ENCODE measurements around the gene TAPT1.
"Not testable (repeated sequence)": the region's sequence is repeated elsewhere in the genome, so short reads cannot be mapped to it uniquely, and the experiment has no call there.

TAPT1 gene

GRCh38 chr4:16169490-16169889 is 56.8 kb downstream of the TAPT1 start:
- no peak for DNase-seq (ENCODE audit: low read depth)

DNA sequence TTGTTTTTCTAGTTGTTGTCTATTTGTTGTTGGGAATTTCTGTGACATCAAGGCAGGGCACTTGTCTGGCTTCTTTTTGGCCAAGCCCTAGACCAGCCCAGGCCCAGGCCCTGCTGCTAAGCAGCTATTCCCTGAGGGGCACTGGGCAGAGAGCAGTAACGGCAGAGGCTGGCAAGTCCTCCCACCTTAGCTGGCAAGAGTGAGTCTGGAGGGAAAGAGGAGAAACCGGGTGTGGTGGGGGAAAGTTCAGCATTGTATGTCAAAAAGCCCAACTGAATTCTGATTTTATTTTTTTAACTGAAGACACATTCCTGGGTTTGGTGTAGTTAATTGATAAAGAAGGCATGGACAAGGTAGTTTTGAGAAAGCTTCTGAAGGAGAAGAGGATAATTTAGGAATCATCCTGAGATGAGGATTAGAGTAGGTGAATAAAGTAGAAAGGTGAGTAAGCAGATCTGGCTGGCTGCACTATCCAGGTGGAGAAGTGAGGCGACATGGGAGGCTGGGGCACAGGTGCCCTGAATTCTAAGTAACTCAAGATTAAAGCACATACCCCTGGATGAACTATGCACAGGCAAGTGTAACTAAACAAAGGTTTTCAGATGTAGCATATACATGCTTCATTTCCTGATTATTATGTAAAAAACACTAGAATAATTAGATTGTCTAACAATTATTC is 57.4 kb downstream of the TAPT1 start:
- DNase-seq (ENCODE audit: low read depth) = no peak

DNA sequence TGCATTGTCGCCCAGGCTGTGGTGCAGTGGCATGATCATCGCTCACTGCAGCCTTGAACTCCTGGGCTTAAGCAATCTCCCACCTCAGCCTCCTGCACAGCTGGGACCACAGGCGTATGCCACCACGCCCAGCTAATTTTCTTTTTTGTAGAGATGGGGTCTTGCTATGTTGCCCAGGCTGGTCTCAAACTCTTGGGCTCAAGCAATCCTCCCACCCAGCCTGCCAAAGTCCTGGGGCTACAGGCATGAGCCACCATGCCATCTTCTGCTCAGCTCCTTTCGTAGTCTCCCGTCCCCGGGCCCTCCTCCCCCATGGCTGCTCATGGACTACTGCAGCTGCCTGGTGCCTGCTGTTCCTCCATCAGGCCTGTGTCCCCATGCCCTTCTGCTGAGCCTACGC is 58.1 kb downstream of the TAPT1 start:
- DNase-seq (ENCODE audit: low read depth) = no peak

GRCh38 chr4:16165931-16166330 is 60.3 kb downstream of the TAPT1 start:
- no peak for DNase-seq (ENCODE audit: low read depth)

- no peak for DNase-seq (ENCODE audit: low read depth)
These were observed 63.4 kb downstream of the TAPT1 start for GRCh38 chr4:16162891-16163290.

DNA sequence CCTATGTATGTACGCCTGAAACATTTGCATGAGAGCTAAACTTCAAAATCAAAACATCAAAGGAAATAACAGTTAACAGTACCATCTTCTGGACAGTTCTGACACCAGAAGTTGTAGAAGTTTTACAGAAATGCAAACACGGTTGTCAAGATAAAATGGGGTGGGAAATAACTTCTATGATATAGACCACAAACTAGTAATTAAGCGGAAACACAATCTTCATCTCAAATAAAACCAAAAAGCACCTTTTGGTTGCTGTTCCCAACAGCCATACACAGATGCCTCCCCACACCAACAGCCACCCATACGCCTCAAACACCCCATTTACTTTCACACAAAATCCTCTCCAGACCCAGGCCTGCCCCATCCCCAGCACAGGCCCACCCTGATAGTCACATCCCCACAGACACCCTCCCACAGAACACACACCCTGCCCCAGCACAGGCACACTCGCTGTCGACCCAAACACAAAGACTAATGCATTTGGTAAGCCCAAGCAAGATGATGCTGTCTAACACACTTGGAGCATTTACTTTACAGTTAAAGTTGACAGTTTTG is 64.3 kb downstream of the TAPT1 start:
- DNase-seq (ENCODE audit: low read depth) = no peak

GRCh38 chr4:16160457-16160856 is 65.8 kb downstream of the TAPT1 start:
- DNase-seq (ENCODE audit: low read depth) = no peak

DNA sequence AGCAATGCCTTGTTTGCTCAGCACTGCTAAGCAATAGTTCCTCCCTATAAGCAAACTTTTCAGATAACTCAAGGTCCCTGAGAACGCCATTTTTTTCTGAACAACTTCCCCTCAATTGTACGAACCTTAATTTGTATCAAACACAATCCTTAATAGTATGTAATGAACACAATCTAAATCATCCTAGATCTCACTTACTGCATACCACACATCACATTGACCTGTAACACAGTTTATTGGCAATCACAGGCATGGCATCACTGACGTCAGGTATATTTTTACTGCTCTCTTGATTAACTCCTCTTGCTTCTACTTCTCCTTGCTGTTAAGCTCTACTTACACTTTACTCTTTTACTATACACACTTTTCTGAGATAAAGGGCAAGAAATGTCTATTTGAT is 67.0 kb downstream of the TAPT1 start:
- no peak for DNase-seq (ENCODE audit: low read depth)

DNA sequence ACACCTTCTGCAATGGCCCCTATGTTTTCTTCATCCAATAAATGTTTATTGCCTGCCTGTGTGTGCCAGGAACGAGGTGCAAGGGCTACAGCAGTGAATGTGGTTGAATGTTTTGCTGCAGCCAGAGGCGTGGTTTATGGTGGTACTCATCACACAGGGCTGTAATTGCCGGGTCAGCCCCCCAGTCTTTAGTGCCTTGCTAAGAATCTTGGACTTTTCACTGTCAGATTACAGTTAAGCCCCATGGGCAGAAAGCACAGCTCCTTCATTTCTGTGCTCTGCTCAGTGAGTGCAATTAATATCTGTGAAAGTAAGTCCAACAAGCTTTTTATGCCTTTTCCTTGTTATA is 67.8 kb downstream of the TAPT1 start:
- DNase-seq (ENCODE audit: low read depth) = no peak

DNA sequence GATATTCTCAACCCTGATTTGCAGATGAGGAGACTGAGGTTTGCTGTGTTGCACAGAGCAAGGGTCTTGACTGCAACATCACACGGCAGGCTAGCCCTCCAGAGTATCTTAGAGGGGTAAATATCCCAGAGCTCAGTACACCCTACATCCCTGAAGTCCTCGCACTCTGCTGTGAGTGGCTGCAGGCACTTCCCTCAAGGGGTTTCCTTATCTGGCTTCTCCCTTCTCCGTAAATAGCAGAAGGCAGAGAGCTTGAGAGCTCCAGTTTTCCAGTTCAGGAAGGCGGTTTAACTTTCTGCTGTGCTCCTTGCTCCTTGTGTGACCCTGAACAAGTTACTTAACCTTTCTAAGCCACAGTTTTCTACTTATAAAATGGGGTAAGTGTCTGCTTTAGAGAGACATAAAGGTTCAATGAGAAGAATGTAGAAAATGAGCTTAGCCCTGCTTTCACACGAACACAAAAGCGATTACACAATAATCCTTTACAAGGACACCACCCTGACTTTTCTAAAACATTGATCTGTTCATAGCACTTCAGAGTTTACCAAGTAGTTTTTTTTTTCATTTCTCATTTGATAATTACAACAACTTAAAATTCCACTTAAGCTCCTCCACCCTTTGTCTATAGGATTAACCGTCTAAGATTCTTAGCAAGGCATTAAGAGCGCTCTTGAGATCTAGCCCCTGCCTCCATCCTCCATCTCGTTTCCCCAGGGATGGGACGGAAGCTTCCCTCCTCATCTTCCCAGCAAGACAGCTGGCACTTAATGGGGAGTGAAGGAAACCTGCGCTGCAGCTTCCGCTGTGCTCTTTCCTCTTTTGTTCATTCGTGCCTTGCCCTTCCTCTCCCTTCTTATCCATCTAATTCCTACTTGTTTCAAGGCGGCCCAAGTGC is 68.4 kb downstream of the TAPT1 start:
- no peak for DNase-seq (ENCODE audit: low read depth)

GRCh38 chr4:16155528-16156169 is 70.6 kb downstream of the TAPT1 start:
- no peak for DNase-seq (ENCODE audit: low read depth)

DNA sequence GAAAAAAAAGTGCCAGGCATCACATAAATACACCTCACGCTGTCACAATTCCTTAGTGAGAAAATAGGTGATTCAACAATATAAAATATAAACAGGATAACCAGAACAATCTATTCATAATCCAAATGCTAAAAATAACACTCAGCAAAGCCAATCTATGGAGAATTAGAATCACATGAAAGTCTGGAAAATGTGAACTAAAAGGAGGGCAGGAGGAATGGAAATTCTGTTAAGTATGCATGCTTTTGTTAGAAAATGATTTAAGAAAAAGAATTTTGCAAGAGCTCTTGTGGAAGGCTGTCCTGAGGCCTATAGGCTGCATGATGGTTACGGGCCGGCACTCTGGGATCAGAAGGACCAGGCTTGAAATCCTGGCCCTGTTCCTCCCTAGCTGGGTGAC is 71.8 kb downstream of the TAPT1 start:
- no peak for DNase-seq (ENCODE audit: low read depth)

DNA sequence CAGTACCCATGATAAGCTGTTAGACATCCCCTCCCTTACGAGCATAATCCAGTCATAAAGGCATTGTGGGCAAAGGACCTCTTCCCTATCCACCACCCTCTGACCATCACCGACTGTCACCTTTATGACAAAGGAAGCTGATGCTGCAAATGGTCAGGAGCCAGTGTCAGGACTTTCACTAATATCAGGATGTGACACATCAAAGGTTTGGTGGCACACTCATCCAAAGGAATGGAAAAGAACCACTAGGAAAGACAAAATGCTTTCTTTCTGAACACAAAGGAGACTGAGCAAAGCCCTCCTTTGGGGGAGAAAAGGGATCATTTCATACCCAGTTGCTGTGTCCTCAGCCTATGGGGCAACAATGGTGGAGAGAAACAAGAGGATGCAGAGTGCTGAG is 75.6 kb downstream of the TAPT1 start:
- DNase-seq (ENCODE audit: low read depth) = no peak

DNA sequence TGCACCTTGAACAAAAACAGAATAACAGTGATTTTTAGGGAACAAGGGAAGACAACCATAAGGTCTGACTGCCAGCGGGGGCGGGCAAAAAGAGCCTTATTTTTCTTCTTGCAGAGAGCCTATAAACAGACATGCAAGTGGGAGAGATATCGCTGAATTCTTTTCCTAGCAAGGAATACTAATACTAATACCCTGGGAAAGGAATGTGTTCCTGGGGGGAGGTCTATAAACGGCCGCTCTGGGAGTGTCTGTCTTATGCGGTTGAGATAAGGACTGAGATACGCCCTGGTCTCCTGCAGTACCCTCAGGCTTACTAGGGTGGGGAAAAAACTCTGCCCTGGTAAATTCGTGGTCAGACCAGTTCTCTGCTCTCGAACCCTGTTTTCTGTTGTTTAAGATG is 81.4 kb downstream of the TAPT1 start:
- not testable (repeated sequence) for DNase-seq (ENCODE audit: low read depth)

GRCh38 chr4:16142598-16143310 is 83.5 kb downstream of the TAPT1 start:
- no peak for DNase-seq (ENCODE audit: low read depth)

- peak; percentile 89 for DNase-seq (ENCODE audit: low read depth)
These were observed 85.4 kb downstream of the TAPT1 start for GRCh38 chr4:16140879-16141249.

DNA sequence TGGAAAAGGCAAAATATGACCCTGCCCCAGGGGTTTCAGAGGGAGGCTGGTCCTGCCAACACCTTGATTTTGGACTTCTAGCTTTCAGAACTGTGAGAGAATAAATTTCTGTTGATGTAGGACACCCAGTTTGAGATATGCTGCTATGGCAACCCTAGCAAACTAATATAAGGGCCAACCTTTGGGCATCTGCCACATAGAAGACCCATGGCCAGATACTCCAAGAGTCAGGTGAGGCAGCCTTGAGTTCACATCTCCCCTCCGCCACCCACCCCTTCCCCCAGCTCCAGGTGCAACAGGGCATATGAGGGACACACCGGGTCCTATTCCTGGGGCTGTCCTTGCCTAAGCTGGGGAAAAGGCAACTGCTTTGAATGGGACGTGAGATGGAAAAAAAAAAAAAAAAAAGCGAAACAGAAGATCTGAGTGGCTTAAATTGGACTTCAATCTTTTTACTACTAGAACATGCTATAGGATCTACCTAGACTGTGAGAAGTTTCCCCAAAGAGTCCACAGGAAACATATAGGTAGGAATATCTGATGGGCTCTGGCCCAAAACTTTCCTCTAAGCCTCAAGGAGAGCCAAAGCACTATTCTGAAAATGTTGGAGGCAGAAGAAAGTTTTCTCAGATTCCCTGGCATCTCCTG is 85.9 kb downstream of the TAPT1 start:
- no peak for DNase-seq (ENCODE audit: low read depth)

DNA sequence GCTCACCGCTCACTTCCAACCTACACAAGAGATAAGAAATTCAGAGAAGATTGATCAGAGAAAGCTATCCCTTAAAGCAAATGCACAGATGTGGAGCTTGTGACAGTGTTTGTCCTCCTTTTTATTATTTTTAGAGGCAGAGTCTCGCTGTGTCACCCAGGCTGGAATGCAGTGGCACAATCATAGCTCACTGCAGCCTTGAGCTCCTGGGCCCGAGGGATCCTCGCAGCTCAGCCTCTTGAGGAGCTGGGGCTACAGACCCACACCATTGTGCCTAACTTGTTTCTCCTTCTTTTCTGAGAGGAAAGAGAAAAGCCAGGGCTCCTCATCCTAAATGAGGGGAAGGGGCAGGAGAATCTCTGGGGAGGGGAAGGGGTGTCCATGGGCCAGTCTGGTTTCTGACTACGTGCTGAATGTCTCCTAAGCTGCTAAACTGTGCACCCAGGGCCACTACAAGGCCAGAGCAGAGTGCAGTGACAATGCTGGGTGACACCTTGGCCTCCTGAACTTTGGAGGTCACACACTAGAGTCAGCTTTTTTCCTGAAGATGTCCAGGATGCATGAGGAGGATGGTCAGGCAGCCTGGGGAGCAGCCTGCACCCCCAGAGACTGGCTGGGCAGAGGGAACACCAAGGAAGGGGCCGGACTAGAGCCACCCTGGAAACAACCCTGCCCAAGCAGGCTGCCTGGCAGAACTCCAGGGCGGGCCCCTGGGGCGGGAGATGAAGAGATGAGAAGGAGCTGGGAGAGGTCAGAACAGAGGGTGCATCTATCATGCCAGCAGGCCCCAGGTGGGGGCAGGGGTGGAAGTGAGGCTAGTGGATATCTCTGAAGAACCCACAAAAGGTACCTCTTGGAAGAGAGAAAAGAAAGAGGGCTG is 87.0 kb downstream of the TAPT1 start:
- no peak for DNase-seq (ENCODE audit: low read depth)

DNA sequence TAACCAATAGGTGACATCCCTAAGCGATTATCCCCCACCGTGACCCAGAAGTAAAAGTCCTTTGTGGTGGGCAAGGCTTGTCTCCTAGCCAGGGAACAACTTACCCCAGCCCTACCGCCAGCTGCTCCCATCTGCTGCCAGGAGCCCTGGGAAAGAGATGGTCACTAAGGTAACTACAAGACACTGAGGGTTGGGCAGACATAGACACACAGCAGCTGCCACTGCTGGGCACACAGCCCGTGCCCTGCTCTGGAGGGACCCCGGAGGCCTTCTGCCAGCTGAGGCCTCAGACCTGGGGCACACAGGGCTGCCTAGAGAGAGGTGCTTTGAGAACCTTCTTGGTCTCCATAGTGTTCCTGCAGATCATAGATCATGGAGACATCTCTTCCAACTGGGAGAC is 89.4 kb downstream of the TAPT1 start:
- no peak for DNase-seq (ENCODE audit: low read depth)

DNA sequence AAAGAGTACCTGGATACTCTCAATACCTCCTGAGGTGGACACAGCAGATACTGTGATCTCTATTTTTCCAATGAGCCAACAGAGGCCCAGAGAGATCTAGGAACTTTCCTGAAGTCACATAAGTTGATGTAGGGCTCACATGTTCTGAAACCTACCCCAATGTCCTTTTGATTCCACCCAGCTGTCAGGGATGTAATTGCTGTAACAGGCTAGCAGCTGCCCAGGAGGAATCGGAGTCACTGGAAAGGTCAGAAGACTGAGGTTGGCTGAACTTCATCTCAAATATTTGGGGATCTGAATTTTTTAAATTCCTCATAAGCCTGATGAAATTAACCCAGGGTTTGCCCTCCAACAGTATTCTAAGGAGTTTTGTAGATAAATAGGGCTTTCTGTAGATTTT is 90.0 kb downstream of the TAPT1 start:
- DNase-seq (ENCODE audit: low read depth) = no peak

DNA sequence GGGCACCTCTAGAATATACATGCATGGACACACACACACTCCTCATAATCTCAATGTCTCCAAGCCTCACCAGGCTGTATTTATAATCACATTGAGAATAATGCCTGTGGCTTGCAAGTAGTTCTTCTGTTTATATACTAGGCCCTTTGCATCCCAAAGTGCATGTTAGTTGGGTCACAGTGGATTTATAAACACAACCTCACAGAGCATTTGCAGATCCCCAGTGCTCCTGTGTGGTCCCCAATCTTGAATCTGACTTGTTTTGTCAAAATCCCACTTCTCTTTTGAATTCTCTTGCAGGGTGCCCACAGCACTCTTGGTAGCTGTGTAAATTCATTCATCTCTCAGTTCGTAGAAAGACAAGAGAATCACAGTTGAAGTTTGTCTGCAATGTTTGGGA is 92.9 kb downstream of the TAPT1 start:
- DNase-seq (ENCODE audit: low read depth) = no peak
